ENCODE results near the gene MSLN. TPM values are rescaled to one million over a fixed set of nuclear protein-coding genes. Genes with fewer than 3 reads are reported as not detected.

MSLN gene
- total and polyA plus RNA-seq, 2 of the 13 experiments (the other 11 are each of a cell fraction or from before 2014, with no cell fraction given): 2.0 to 2.3 TPM

- no peak for FAIRE-seq
- BruUV-seq (replicated peaks): no TSS peak
- Histone ChIP-seq H3K27ac (ENCODE audit: extremely low read length, insufficient read depth, low read length) (no peak overlapping the region), H3K9ac (ENCODE audit: insufficient read depth, low read depth, low read length) (no peak overlapping the region), H4K20me1 (ENCODE audit: insufficient read depth, low read length) (no peaks in the 10 kb centered on the region), H3K36me3 (replicated peaks in 1 of 2; ENCODE audit: control insufficient read depth in 1 of 2, insufficient read depth in 2 of 2, low read length in 2 of 2) (0 out of 5 replicates have a peak, but pooled peaks cover 1 to 2% of the 10 kb centered on the region in 2 experiments), H3K4me3 (replicated peaks in 1 of 3; ENCODE audit: insufficient read depth in 1 of 3, low read depth in 2 of 3, low read length in 3 of 3) (no peak overlapping the region), H2AFZ (ENCODE audit: low read length) (no peak overlapping the region), H3K9me3 (ENCODE audit: low read length) (no peaks in the 10 kb centered on the region), H3K79me2 (ENCODE audit: insufficient read depth, low read length) (no peaks in the 10 kb centered on the region), H3K4me1 (ENCODE audit: insufficient read depth, low read length) (no peaks in the 10 kb centered on the region), H3K27me3 (ENCODE audit: control insufficient read depth in 1 of 2, insufficient read depth in 2 of 2, low read length in 2 of 2) (peaks cover 8 to 14% of the 10 kb centered on the region in 2 experiments), H3K4me2 (ENCODE audit: low read depth, low read length) (no peak overlapping the region)
- DNase-seq (ENCODE audit: low spot score): no peak
- WGBS (ENCODE audit: low lambda C conversion rate): 100% methylated on average over 1 of the region's 2 CpGs
- intact Hi-C loops (cut with micrococcal nuclease; ENCODE audit: unreplicated experiment) (no loop called here), in situ Hi-C loops (cut with HindIII; ENCODE audit: extremely low pct_ligation_motif_present, low pct_unique_long_range_greater_than_20kb) (no loop called here)
- ATAC-seq: no peak
- TF ChIP-seq ZC3H4 (CRISPR knock-in tag; IDR thresholded peaks at IDR 0.05; ENCODE audit: borderline replicate concordance): no peak
- no peak for TF ChIP-seq ZNF644 (CRISPR knock-in tag; IDR thresholded peaks at IDR 0.05; ENCODE audit: low read depth)
- no peak for TF ChIP-seq ZNF224 (CRISPR knock-in tag; IDR thresholded peaks at IDR 0.05)
- TF ChIP-seq ELF4 (CRISPR knock-in tag; IDR thresholded peaks at IDR 0.05; ENCODE audit: borderline replicate concordance): no peak
- TF ChIP-seq CHD4 (IDR thresholded peaks at IDR 0.05; ENCODE audit: borderline replicate concordance, low read length): no peak
- CTCF ChIA-PET (ENCODE audit: low intra/inter-chr PET ratio, low total read pairs): no interaction called here
- POLR2A ChIA-PET: no interaction called here
These were observed 36.5 kb downstream of the MSLN start for GRCh38 chr16:797120-797420.

- 97% methylated on average over 21 of the region's 22 CpGs for WGBS (ENCODE audit: low lambda C conversion rate)
- POLR2A ChIA-PET: no interaction called here
- no peaks in the 10 kb centered on the region for H4K20me1 ChIP-seq (ENCODE audit: insufficient read depth, low read length)
- CTCF ChIA-PET (ENCODE audit: low intra/inter-chr PET ratio, low total read pairs): no interaction called here
- no peaks in the 10 kb centered on the region for H3K79me2 ChIP-seq (ENCODE audit: insufficient read depth, low read length)
- no peak overlapping the region for H3K4me3 ChIP-seq (replicated peaks in 1 of 3; ENCODE audit: insufficient read depth in 1 of 3, low read depth in 2 of 3, low read length in 3 of 3)
- ATAC-seq: no peak
- no peaks in the 10 kb centered on the region for H3K4me1 ChIP-seq (ENCODE audit: insufficient read depth, low read length)
- in situ Hi-C loops (cut with HindIII; ENCODE audit: extremely low pct_ligation_motif_present, low pct_unique_long_range_greater_than_20kb): no loop called here
- H3K27me3 ChIP-seq (ENCODE audit: control insufficient read depth in 1 of 2, insufficient read depth in 2 of 2, low read length in 2 of 2): peaks cover 8 to 20% of the 10 kb centered on the region in 2 experiments
- no peak for FAIRE-seq
- no peak overlapping the region for H3K4me2 ChIP-seq (ENCODE audit: low read depth, low read length)
- no peak overlapping the region for H3K27ac ChIP-seq (ENCODE audit: extremely low read length, insufficient read depth, low read length)
- H2AFZ ChIP-seq (ENCODE audit: low read length): no peak overlapping the region
- H3K9ac ChIP-seq (ENCODE audit: insufficient read depth, low read depth, low read length): no peak overlapping the region
- intact Hi-C loops (cut with micrococcal nuclease; ENCODE audit: unreplicated experiment): no loop called here
- H3K36me3 ChIP-seq (replicated peaks in 1 of 2; ENCODE audit: control insufficient read depth in 1 of 2, insufficient read depth in 2 of 2, low read length in 2 of 2): 0 out of 5 replicates have a peak, but pooled peaks cover 1 to 2% of the 10 kb centered on the region in 2 experiments
- no peaks in the 10 kb centered on the region for H3K9me3 ChIP-seq (ENCODE audit: low read length)
- DNase-seq (ENCODE audit: low spot score): no peak
- no TSS peak for BruUV-seq (replicated peaks)
- TF ChIP-seq JDP2 (CRISPR knock-in tag; IDR thresholded peaks at IDR 0.05; ENCODE audit: borderline replicate concordance) (no peak), FOXO1 (CRISPR knock-in tag; IDR thresholded peaks at IDR 0.05) (no peak), ZNF574 (CRISPR knock-in tag; IDR thresholded peaks at IDR 0.05) (no peak), ERF (CRISPR knock-in tag; IDR thresholded peaks at IDR 0.05) (no peak), FLYWCH1 (CRISPR knock-in tag; IDR thresholded peaks at IDR 0.05) (no peak)
These were observed 37.2 kb downstream of the MSLN start for GRCh38 chr16:797686-798085.

All from HepG2 (cell line).